Measurements from ENCODE around the gene BCAS2.

GRCh38 chr1:114564141-114564540 is 17.3 kb downstream of the BCAS2 start:
- TF ChIP-seq, protein P1, sequence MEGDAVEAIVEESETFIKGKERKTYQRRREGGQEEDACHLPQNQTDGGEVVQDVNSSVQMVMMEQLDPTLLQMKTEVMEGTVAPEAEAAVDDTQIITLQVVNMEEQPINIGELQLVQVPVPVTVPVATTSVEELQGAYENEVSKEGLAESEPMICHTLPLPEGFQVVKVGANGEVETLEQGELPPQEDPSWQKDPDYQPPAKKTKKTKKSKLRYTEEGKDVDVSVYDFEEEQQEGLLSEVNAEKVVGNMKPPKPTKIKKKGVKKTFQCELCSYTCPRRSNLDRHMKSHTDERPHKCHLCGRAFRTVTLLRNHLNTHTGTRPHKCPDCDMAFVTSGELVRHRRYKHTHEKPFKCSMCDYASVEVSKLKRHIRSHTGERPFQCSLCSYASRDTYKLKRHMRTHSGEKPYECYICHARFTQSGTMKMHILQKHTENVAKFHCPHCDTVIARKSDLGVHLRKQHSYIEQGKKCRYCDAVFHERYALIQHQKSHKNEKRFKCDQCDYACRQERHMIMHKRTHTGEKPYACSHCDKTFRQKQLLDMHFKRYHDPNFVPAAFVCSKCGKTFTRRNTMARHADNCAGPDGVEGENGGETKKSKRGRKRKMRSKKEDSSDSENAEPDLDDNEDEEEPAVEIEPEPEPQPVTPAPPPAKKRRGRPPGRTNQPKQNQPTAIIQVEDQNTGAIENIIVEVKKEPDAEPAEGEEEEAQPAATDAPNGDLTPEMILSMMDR (IDR thresholded peaks at IDR 0.05), result no peak
- no peak for TF ChIP-seq EZH2 (IDR thresholded peaks at IDR 0.05; ENCODE audit: borderline replicate concordance, insufficient read depth, low read depth, low read length, poor library complexity, severe bottlenecking)

Data from B cell (primary cell).